Epithelial cell of proximal tubule (primary cell): ENCODE data around the gene GMCL2. TPM values are rescaled to one million over a fixed set of nuclear protein-coding genes. Genes with fewer than 3 reads are reported as not detected.

Experiments
- DNase-seq: peaks from one replicate; pipeline ENCODE4 v3.0.0-alpha.2; 2011; ENCODE audit warnings: low read depth
- H3K4me3 ChIP-seq: 2 replicates; pipeline ENCODE4 v1.5.1; 2011; ENCODE audit warnings: low read depth, mild to moderate bottlenecking, low read length
- CTCF ChIP-seq: conservative IDR thresholded peaks from 2 replicates; pipeline ENCODE4 v1.5.1; 2012; ENCODE audit warnings: low read depth, mild to moderate bottlenecking, low read length
- total RNA-seq: library from RNA; depleted of rRNA; stranded (reverse); fragments of >200 nt; gene quantifications from 2 replicates; pipeline ENCODE4 v1.2.3, GENCODE V29; 2015

Gene GMCL2
- total RNA-seq, 1 donor from 2014 or later, result not detected

GRCh38 chr5:178227138-178227659 is 40.0 kb upstream of the GMCL2 start:
- no peak for DNase-seq
- no peak for TF ChIP-seq CTCF
- no peak overlapping the region for H3K4me3 ChIP-seq

- no peak for TF ChIP-seq CTCF
- no peak for DNase-seq
- H3K4me3 ChIP-seq, result no peak overlapping the region
Measured at GRCh38 chr5:178225174-178225573, 38.0 kb upstream of the GMCL2 start.

- no peak for DNase-seq
- TF ChIP-seq CTCF, result no peak
- H3K4me3 ChIP-seq, result no peak overlapping the region
Measured at GRCh38 chr5:178224403-178224802, 37.2 kb upstream of the GMCL2 start.

- no peak overlapping the region for H3K4me3 ChIP-seq
- no peak for TF ChIP-seq CTCF
- no peak for DNase-seq
Measured at GRCh38 chr5:178223828-178224335, 36.7 kb upstream of the GMCL2 start.

- no peak overlapping the region for H3K4me3 ChIP-seq
- TF ChIP-seq CTCF, result no peak
- no peak for DNase-seq
Measured at GRCh38 chr5:178223196-178223773, 36.1 kb upstream of the GMCL2 start.

DNA sequence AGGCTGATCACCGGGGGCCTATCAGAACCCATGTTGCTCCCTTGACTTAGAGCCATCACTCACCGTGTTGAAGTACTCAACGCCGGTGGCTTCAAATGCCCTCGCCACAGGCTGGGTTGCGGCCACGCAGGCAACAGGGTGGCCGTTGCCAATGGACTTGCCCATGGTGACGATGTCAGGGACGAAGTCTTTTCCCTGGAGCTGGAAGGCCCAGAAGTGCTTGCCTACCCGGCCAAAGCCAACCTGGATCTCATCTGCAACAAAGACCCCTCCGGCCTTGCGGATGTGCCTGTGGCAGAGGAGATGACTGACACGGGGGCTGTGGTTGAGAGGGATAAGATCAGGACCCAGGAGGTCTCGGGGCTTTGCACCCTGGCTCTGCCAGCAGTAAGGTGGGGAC is 35.1 kb upstream of the GMCL2 start:
- no peak for TF ChIP-seq CTCF
- DNase-seq, result no peak
- no peak overlapping the region for H3K4me3 ChIP-seq

DNA sequence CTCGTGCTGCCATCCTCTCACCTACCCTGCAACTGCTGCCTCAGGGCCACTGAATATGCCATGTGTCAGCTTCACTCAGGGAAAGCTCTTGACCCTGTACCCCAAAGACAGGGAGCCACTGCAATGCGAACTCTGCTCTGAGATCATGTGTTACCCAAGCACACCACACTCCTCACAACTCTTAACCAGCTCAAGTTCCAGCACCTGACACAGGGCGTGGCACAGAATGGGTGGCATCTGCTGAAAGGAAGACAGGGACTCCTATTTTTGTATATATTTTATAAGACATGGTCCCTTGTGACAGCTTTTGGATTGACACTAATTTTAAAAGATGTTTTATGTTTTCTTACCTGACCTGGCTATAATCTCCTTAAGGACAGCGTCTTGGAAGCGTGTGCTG is 34.7 kb upstream of the GMCL2 start:
- no peak overlapping the region for H3K4me3 ChIP-seq
- no peak for DNase-seq
- TF ChIP-seq CTCF, result no peak
